ENCODE results near the gene EDNRA.

The EDNRA gene

GRCh38 chr4:147539959-147540358 lies 59.1 kb downstream of the EDNRA start:
- no peak overlapping the region for H2AFZ ChIP-seq (ENCODE audit: low read length, unreplicated experiment)

GRCh38 chr4:147542229-147542990 lies 61.5 kb downstream of the EDNRA start:
- peak overlapping the region; percentile 70 for H3K27ac ChIP-seq (ENCODE audit: low read depth, low read length)
- peaks cover 29% of the 10 kb centered on the region for H3K4me1 ChIP-seq (ENCODE audit: control insufficient read depth, insufficient read depth, low read length, unreplicated experiment)
- no peaks in the 10 kb centered on the region for H3K79me2 ChIP-seq (ENCODE audit: control insufficient read depth, insufficient read depth, low read length, unreplicated experiment)
- H3K4me3 ChIP-seq (ENCODE audit: low read depth, low read length) = no peak overlapping the region
- no peaks in the 10 kb centered on the region for H3K36me3 ChIP-seq (ENCODE audit: insufficient read depth, low read length)
- peak overlapping the region; percentile 9 for H2AFZ ChIP-seq (ENCODE audit: low read length, unreplicated experiment)
- H3K27me3 ChIP-seq (ENCODE audit: insufficient read depth, low read length) = no peaks in the 10 kb centered on the region

More at GRCh38 chr4:147539959-147540358, 59.1 kb downstream of the EDNRA start:
- Histone ChIP-seq H3K36me3 (ENCODE audit: insufficient read depth, low read length) (no peaks in the 10 kb centered on the region), H3K27ac (ENCODE audit: low read depth, low read length) (no peak overlapping the region), H3K27me3 (ENCODE audit: insufficient read depth, low read length) (no peaks in the 10 kb centered on the region), H3K4me3 (ENCODE audit: low read depth, low read length) (no peak overlapping the region), H3K79me2 (ENCODE audit: control insufficient read depth, insufficient read depth, low read length, unreplicated experiment) (no peaks in the 10 kb centered on the region), H3K4me1 (ENCODE audit: control insufficient read depth, insufficient read depth, low read length, unreplicated experiment) (peaks cover 11% of the 10 kb centered on the region)

GRCh38 chr4:147543034-147543433 lies 62.1 kb downstream of the EDNRA start:
- H3K36me3 ChIP-seq (ENCODE audit: insufficient read depth, low read length) = no peaks in the 10 kb centered on the region
- no peaks in the 10 kb centered on the region for H3K79me2 ChIP-seq (ENCODE audit: control insufficient read depth, insufficient read depth, low read length, unreplicated experiment)
- H2AFZ ChIP-seq (ENCODE audit: low read length, unreplicated experiment) = peak overlapping the region; percentile 9
- no peak overlapping the region for H3K4me3 ChIP-seq (ENCODE audit: low read depth, low read length)
- peak overlapping the region; percentile 70 for H3K27ac ChIP-seq (ENCODE audit: low read depth, low read length)
- H3K4me1 ChIP-seq (ENCODE audit: control insufficient read depth, insufficient read depth, low read length, unreplicated experiment) = peaks cover 35% of the 10 kb centered on the region
- H3K27me3 ChIP-seq (ENCODE audit: insufficient read depth, low read length) = no peaks in the 10 kb centered on the region

GRCh38 chr4:147546349-147546748 lies 65.5 kb downstream of the EDNRA start:
- H3K36me3 ChIP-seq (ENCODE audit: insufficient read depth, low read length) = no peaks in the 10 kb centered on the region
- peaks cover 54% of the 10 kb centered on the region for H3K4me1 ChIP-seq (ENCODE audit: control insufficient read depth, insufficient read depth, low read length, unreplicated experiment)
- peak overlapping the region; percentile 97 for H3K27ac ChIP-seq (ENCODE audit: low read depth, low read length)
- no peaks in the 10 kb centered on the region for H3K27me3 ChIP-seq (ENCODE audit: insufficient read depth, low read length)
- no peaks in the 10 kb centered on the region for H3K79me2 ChIP-seq (ENCODE audit: control insufficient read depth, insufficient read depth, low read length, unreplicated experiment)
- H2AFZ ChIP-seq (ENCODE audit: low read length, unreplicated experiment) = no peak overlapping the region
- no peak overlapping the region for H3K4me3 ChIP-seq (ENCODE audit: low read depth, low read length)

GRCh38 chr4:147547314-147548056 lies 66.6 kb downstream of the EDNRA start:
- Histone ChIP-seq H3K27me3 (ENCODE audit: insufficient read depth, low read length) (no peaks in the 10 kb centered on the region), H3K27ac (ENCODE audit: low read depth, low read length) (peak overlapping the region; percentile 97), H3K79me2 (ENCODE audit: control insufficient read depth, insufficient read depth, low read length, unreplicated experiment) (no peaks in the 10 kb centered on the region), H2AFZ (ENCODE audit: low read length, unreplicated experiment) (peak overlapping the region; percentile 81), H3K4me1 (ENCODE audit: control insufficient read depth, insufficient read depth, low read length, unreplicated experiment) (peaks cover 54% of the 10 kb centered on the region), H3K4me3 (ENCODE audit: low read depth, low read length) (peak overlapping the region; percentile 19; the same call in 1 of the 2 replicates), H3K36me3 (ENCODE audit: insufficient read depth, low read length) (no peaks in the 10 kb centered on the region)

GRCh38 chr4:147548256-147548655 lies 67.4 kb downstream of the EDNRA start:
- no peak overlapping the region for H2AFZ ChIP-seq (ENCODE audit: low read length, unreplicated experiment)
- H3K36me3 ChIP-seq (ENCODE audit: insufficient read depth, low read length) = no peaks in the 10 kb centered on the region
- no peaks in the 10 kb centered on the region for H3K27me3 ChIP-seq (ENCODE audit: insufficient read depth, low read length)
- H3K4me1 ChIP-seq (ENCODE audit: control insufficient read depth, insufficient read depth, low read length, unreplicated experiment) = peaks cover 48% of the 10 kb centered on the region
- peak overlapping the region; percentile 97 for H3K27ac ChIP-seq (ENCODE audit: low read depth, low read length)
- H3K4me3 ChIP-seq (ENCODE audit: low read depth, low read length) = peak overlapping the region; percentile 0; the same call in 1 of the 2 replicates
- no peaks in the 10 kb centered on the region for H3K79me2 ChIP-seq (ENCODE audit: control insufficient read depth, insufficient read depth, low read length, unreplicated experiment)

GRCh38 chr4:147550626-147551246 lies 69.8 kb downstream of the EDNRA start:
- Histone ChIP-seq H3K27ac (ENCODE audit: low read depth, low read length) (peak overlapping the region; percentile 71), H3K79me2 (ENCODE audit: control insufficient read depth, insufficient read depth, low read length, unreplicated experiment) (no peaks in the 10 kb centered on the region), H2AFZ (ENCODE audit: low read length, unreplicated experiment) (peak overlapping the region; percentile 72), H3K4me1 (ENCODE audit: control insufficient read depth, insufficient read depth, low read length, unreplicated experiment) (peaks cover 40% of the 10 kb centered on the region), H3K36me3 (ENCODE audit: insufficient read depth, low read length) (no peaks in the 10 kb centered on the region), H3K27me3 (ENCODE audit: insufficient read depth, low read length) (no peaks in the 10 kb centered on the region), H3K4me3 (ENCODE audit: low read depth, low read length) (peak overlapping the region; percentile 66)

GRCh38 chr4:147560625-147561024 lies 79.7 kb downstream of the EDNRA start:
- peak overlapping the region; percentile 69 for H2AFZ ChIP-seq (ENCODE audit: low read length, unreplicated experiment)
- no peak overlapping the region for H3K4me3 ChIP-seq (ENCODE audit: low read depth, low read length)
- no peaks in the 10 kb centered on the region for H3K27me3 ChIP-seq (ENCODE audit: insufficient read depth, low read length)
- no peaks in the 10 kb centered on the region for H3K79me2 ChIP-seq (ENCODE audit: control insufficient read depth, insufficient read depth, low read length, unreplicated experiment)
- H3K36me3 ChIP-seq (ENCODE audit: insufficient read depth, low read length) = no peaks in the 10 kb centered on the region
- peaks cover 6% of the 10 kb centered on the region for H3K4me1 ChIP-seq (ENCODE audit: control insufficient read depth, insufficient read depth, low read length, unreplicated experiment)
- peak overlapping the region; percentile 85 for H3K27ac ChIP-seq (ENCODE audit: low read depth, low read length)

GRCh38 chr4:147566762-147567161 lies 85.9 kb downstream of the EDNRA start:
- Histone ChIP-seq H2AFZ (ENCODE audit: low read length, unreplicated experiment) (no peak overlapping the region), H3K36me3 (ENCODE audit: insufficient read depth, low read length) (no peaks in the 10 kb centered on the region)

GRCh38 chr4:147567276-147567675 lies 86.4 kb downstream of the EDNRA start:
- Histone ChIP-seq H3K4me1 (ENCODE audit: control insufficient read depth, insufficient read depth, low read length, unreplicated experiment) (peaks cover 8% of the 10 kb centered on the region), H3K36me3 (ENCODE audit: insufficient read depth, low read length) (no peaks in the 10 kb centered on the region), H3K79me2 (ENCODE audit: control insufficient read depth, insufficient read depth, low read length, unreplicated experiment) (no peaks in the 10 kb centered on the region), H3K27me3 (ENCODE audit: insufficient read depth, low read length) (no peaks in the 10 kb centered on the region), H3K4me3 (ENCODE audit: low read depth, low read length) (no peak overlapping the region), H2AFZ (ENCODE audit: low read length, unreplicated experiment) (no peak overlapping the region), H3K27ac (ENCODE audit: low read depth, low read length) (no peak overlapping the region)

More at GRCh38 chr4:147566762-147567161, 85.9 kb downstream of the EDNRA start:
- Histone ChIP-seq H3K4me1 (ENCODE audit: control insufficient read depth, insufficient read depth, low read length, unreplicated experiment) (peaks cover 8% of the 10 kb centered on the region), H3K79me2 (ENCODE audit: control insufficient read depth, insufficient read depth, low read length, unreplicated experiment) (no peaks in the 10 kb centered on the region), H3K27me3 (ENCODE audit: insufficient read depth, low read length) (no peaks in the 10 kb centered on the region), H3K27ac (ENCODE audit: low read depth, low read length) (no peak overlapping the region), H3K4me3 (ENCODE audit: low read depth, low read length) (no peak overlapping the region)

Measured in ACC112 (cell line).